Stimulated activated CD8-positive, alpha-beta memory T cell treated with anti-CD3 and anti-CD28 coated beads, Interleukin-7, amount 100 ng/mL, for 4 hours (primary cell): ENCODE results near the gene SAG.
"Not testable (repeated sequence)": the region's sequence is repeated elsewhere in the genome, so short reads cannot be mapped to it uniquely, and the experiment has no call there.

Experiments
- DNase-seq, 2 donors: peaks; one replicate each; pipeline ENCODE4 v3.0.0-alpha.2; 2020; ENCODE audit warnings: low read depth in 2 of 2

Gene SAG

GRCh38 chr2:233331536-233331935, 23.9 kb downstream of the SAG start:
- DNase-seq: peak; percentile 70 to 74

- DNase-seq: no peak
Measured at GRCh38 chr2:233332125-233332524, 24.5 kb downstream of the SAG start.

GRCh38 chr2:233334915-233335314, 27.3 kb downstream of the SAG start:
- DNase-seq: no peak

- DNase-seq: not testable (repeated sequence)
Measured at GRCh38 chr2:233336091-233336490, 28.5 kb downstream of the SAG start.

GRCh38 chr2:233336541-233336940, 28.9 kb downstream of the SAG start:
- DNase-seq: no peak

- DNase-seq: no peak
Measured at GRCh38 chr2:233338046-233338445, 30.4 kb downstream of the SAG start.

- DNase-seq: no peak
Measured at GRCh38 chr2:233338812-233339368, 31.3 kb downstream of the SAG start.

GRCh38 chr2:233339427-233339826, 31.8 kb downstream of the SAG start:
- DNase-seq: no peak

GRCh38 chr2:233341296-233341695, 33.7 kb downstream of the SAG start:
- DNase-seq: no peak

GRCh38 chr2:233342301-233342700, 34.7 kb downstream of the SAG start:
- no peak for DNase-seq

GRCh38 chr2:233343171-233343705, 35.6 kb downstream of the SAG start:
- no peak for DNase-seq

- no peak for DNase-seq
Measured at GRCh38 chr2:233346376-233346775, 38.8 kb downstream of the SAG start.

GRCh38 chr2:233346930-233347329, 39.3 kb downstream of the SAG start:
- no peak for DNase-seq

- DNase-seq: no peak
Measured at GRCh38 chr2:233349005-233349998, 41.7 kb downstream of the SAG start.

GRCh38 chr2:233350708-233351107, 43.1 kb downstream of the SAG start:
- DNase-seq: peak; percentile 28 to 39

GRCh38 chr2:233351423-233351822, 43.8 kb downstream of the SAG start:
- DNase-seq: no peak

GRCh38 chr2:233352141-233352842, 44.7 kb downstream of the SAG start:
- no peak for DNase-seq

- no peak for DNase-seq
Measured at GRCh38 chr2:233353101-233353768, 45.6 kb downstream of the SAG start.

- peak; percentile 45 to 76 for DNase-seq
Measured at GRCh38 chr2:233353769-233354499, 46.3 kb downstream of the SAG start, which contains the start of gene DGKD. DGKD (plus strand) TSS chr2:233354494; CDS start chr2:233354519, 25 bp downstream.

GRCh38 chr2:233354500-233354924, 46.9 kb downstream of the SAG start:
- no peak for DNase-seq
